ENCODE data around the gene FANCB. TPM values are rescaled to one million over a fixed set of nuclear protein-coding genes. Genes with fewer than 3 reads are reported as not detected.

FANCB gene
- total RNA-seq, 1 experiment from 2014 or later = 22.4 TPM

- H4K20me1 ChIP-seq (ENCODE audit: insufficient read depth, low read depth, low read length) = no peaks in the 10 kb centered on the region
- no peak overlapping the region for H3K4me2 ChIP-seq (ENCODE audit: low read depth, low read length, poor library complexity, severe bottlenecking)
- no peaks in the 10 kb centered on the region for H3K27me3 ChIP-seq (ENCODE audit: low read length)
- peaks cover 6% of the 10 kb centered on the region for H3K9me3 ChIP-seq (ENCODE audit: low read length)
- DNase-seq = no peak
- no peak overlapping the region for H2AFZ ChIP-seq (ENCODE audit: low read length)
- no peak overlapping the region for H3K4me3 ChIP-seq (ENCODE audit: low read length)
- H3K4me1 ChIP-seq (ENCODE audit: low read length) = no peaks in the 10 kb centered on the region
- peaks cover 3% of the 10 kb centered on the region; the same call in 1 of the 2 replicates for H3K79me2 ChIP-seq (ENCODE audit: low read length)
- no peak overlapping the region for H3K27ac ChIP-seq (ENCODE audit: low read length)
- H3K9me2 ChIP-seq (replicated peaks; ENCODE audit: insufficient read depth, low read length) = no peaks in the 10 kb centered on the region
- no peak overlapping the region for H3K9ac ChIP-seq (ENCODE audit: low read length)
- H3K36me3 ChIP-seq (ENCODE audit: insufficient read depth, low read length) = peaks cover 33% of the 10 kb centered on the region
These were observed 40.3 kb downstream of the FANCB start for GRCh38 chrX:14832586-14832985.

DNA sequence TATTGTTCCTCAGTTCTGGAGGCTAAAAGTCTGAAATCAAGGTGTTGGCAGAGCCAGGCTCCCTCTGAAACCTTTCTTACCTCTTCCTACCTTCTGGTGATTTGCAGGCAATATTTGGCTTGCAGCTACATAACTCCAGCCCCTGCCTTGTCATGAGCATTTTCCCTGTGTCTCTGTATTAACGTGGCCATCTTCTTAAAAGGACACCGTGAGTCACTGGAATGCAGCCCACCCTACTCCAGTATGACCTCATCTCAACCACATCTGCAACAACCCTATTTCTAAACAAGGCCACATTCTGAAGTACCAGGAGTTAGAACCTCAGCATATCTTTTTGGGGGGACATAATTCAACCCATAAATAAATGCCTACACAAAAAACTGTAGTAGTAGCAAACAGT, 40.7 kb downstream of the FANCB start:
- H3K79me2 ChIP-seq (ENCODE audit: low read length) = peaks cover 3% of the 10 kb centered on the region; the same call in 1 of the 2 replicates
- DNase-seq = no peak
- peaks cover 29% of the 10 kb centered on the region for H3K36me3 ChIP-seq (ENCODE audit: insufficient read depth, low read length)
- H3K4me1 ChIP-seq (ENCODE audit: low read length) = no peaks in the 10 kb centered on the region
- no peak overlapping the region for H3K4me3 ChIP-seq (ENCODE audit: low read length)
- H3K9me2 ChIP-seq (replicated peaks; ENCODE audit: insufficient read depth, low read length) = no peaks in the 10 kb centered on the region
- H3K9me3 ChIP-seq (ENCODE audit: low read length) = peaks cover 6% of the 10 kb centered on the region
- no peaks in the 10 kb centered on the region for H3K27me3 ChIP-seq (ENCODE audit: low read length)
- H3K4me2 ChIP-seq (ENCODE audit: low read depth, low read length, poor library complexity, severe bottlenecking) = no peak overlapping the region
- H4K20me1 ChIP-seq (ENCODE audit: insufficient read depth, low read depth, low read length) = no peaks in the 10 kb centered on the region
- H2AFZ ChIP-seq (ENCODE audit: low read length) = no peak overlapping the region
- H3K27ac ChIP-seq (ENCODE audit: low read length) = no peak overlapping the region
- no peak overlapping the region for H3K9ac ChIP-seq (ENCODE audit: low read length)

DNA sequence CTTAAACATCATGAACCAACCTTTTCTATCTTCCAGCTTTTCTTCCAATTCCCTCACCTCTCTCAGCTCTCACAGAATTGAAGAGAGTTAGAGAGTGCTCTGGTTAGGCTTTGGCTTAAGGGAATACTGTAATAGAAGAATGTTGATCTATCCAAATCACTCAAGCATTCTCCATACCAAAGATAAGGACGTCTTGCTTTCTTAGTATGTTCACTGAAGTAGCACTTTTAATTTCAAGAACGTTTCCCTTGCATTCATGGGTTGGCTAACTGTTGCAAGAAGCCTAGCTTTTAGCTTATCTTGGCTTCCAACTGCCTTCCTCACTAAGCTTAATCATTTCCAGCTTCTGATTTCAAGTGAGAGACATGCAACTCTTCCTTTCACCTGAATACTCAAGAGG, 43.2 kb downstream of the FANCB start:
- no peak for DNase-seq
- Histone ChIP-seq H3K4me1 (ENCODE audit: low read length) (no peaks in the 10 kb centered on the region; the same call in 1 of the 2 replicates), H3K4me3 (ENCODE audit: low read length) (no peak overlapping the region), H3K36me3 (ENCODE audit: insufficient read depth, low read length) (peaks cover 7% of the 10 kb centered on the region; the same call in 1 of the 2 replicates), H4K20me1 (ENCODE audit: insufficient read depth, low read depth, low read length) (no peaks in the 10 kb centered on the region), H2AFZ (ENCODE audit: low read length) (no peak overlapping the region), H3K27me3 (ENCODE audit: low read length) (no peaks in the 10 kb centered on the region), H3K79me2 (ENCODE audit: low read length) (no peaks in the 10 kb centered on the region), H3K4me2 (ENCODE audit: low read depth, low read length, poor library complexity, severe bottlenecking) (no peak overlapping the region), H3K9me2 (replicated peaks; ENCODE audit: insufficient read depth, low read length) (no peaks in the 10 kb centered on the region), H3K9ac (ENCODE audit: low read length) (no peak overlapping the region), H3K9me3 (ENCODE audit: low read length) (peaks cover 6% of the 10 kb centered on the region), H3K27ac (ENCODE audit: low read length) (no peak overlapping the region)

- H3K9me3 ChIP-seq (ENCODE audit: low read length) = peaks cover 3% of the 10 kb centered on the region
- no peaks in the 10 kb centered on the region for H4K20me1 ChIP-seq (ENCODE audit: insufficient read depth, low read depth, low read length)
- H3K27ac ChIP-seq (ENCODE audit: low read length) = peak overlapping the region; percentile 32; the same call in 1 of the 2 replicates
- no peaks in the 10 kb centered on the region for H3K9me2 ChIP-seq (replicated peaks; ENCODE audit: insufficient read depth, low read length)
- H3K36me3 ChIP-seq (ENCODE audit: insufficient read depth, low read length) = no peaks in the 10 kb centered on the region
- no peaks in the 10 kb centered on the region for H3K27me3 ChIP-seq (ENCODE audit: low read length)
- no peak overlapping the region for H3K9ac ChIP-seq (ENCODE audit: low read length)
- no peaks in the 10 kb centered on the region for H3K79me2 ChIP-seq (ENCODE audit: low read length)
- H3K4me1 ChIP-seq (ENCODE audit: low read length) = no peaks in the 10 kb centered on the region; the same call in 1 of the 2 replicates
- no peak overlapping the region for H3K4me2 ChIP-seq (ENCODE audit: low read depth, low read length, poor library complexity, severe bottlenecking)
- H2AFZ ChIP-seq (ENCODE audit: low read length) = no peak overlapping the region
- no peak for DNase-seq
- no peak overlapping the region for H3K4me3 ChIP-seq (ENCODE audit: low read length)
These were observed 46.5 kb downstream of the FANCB start for GRCh38 chrX:14826319-14826718.

- no peak overlapping the region for H3K4me3 ChIP-seq (ENCODE audit: low read length)
- H3K27ac ChIP-seq (ENCODE audit: low read length) = 0 out of 2 replicates have a peak overlapping the region, but pooled peaks have one; percentile 32
- no peaks in the 10 kb centered on the region for H3K27me3 ChIP-seq (ENCODE audit: low read length)
- H3K9me2 ChIP-seq (replicated peaks; ENCODE audit: insufficient read depth, low read length) = no peaks in the 10 kb centered on the region
- no peak overlapping the region for H3K4me2 ChIP-seq (ENCODE audit: low read depth, low read length, poor library complexity, severe bottlenecking)
- H3K9ac ChIP-seq (ENCODE audit: low read length) = no peak overlapping the region
- H3K79me2 ChIP-seq (ENCODE audit: low read length) = no peaks in the 10 kb centered on the region
- no peaks in the 10 kb centered on the region; the same call in 1 of the 2 replicates for H3K4me1 ChIP-seq (ENCODE audit: low read length)
- H3K36me3 ChIP-seq (ENCODE audit: insufficient read depth, low read length) = no peaks in the 10 kb centered on the region
- no peak for DNase-seq
- H4K20me1 ChIP-seq (ENCODE audit: insufficient read depth, low read depth, low read length) = no peaks in the 10 kb centered on the region
- peaks cover 3% of the 10 kb centered on the region; the same call in 1 of the 2 replicates for H3K9me3 ChIP-seq (ENCODE audit: low read length)
- no peak overlapping the region for H2AFZ ChIP-seq (ENCODE audit: low read length)
These were observed 47.0 kb downstream of the FANCB start for GRCh38 chrX:14825851-14826250.

DNA sequence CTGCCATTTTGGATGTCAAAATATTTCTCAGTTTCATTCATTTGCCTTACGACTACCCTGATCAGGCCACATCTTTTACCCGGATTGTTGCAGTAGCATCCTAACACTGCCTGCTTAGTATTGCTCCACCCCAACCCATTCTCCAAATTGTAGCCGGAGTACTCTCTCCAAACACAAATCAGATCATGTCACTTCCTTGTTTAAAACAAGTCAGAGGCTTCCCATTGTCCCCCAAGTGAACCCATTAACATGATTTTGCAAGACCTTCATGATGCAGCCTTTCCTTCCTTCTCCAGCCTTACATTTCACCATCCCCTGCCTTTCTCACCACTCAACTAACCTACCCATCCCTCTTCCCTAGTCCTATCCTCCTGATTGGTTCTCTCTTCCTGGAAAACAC, 53.1 kb downstream of the FANCB start:
- no peaks in the 10 kb centered on the region for H3K36me3 ChIP-seq (ENCODE audit: insufficient read depth, low read length)
- DNase-seq = no peak
- H3K9me2 ChIP-seq (replicated peaks; ENCODE audit: insufficient read depth, low read length) = no peaks in the 10 kb centered on the region
- H3K4me1 ChIP-seq (ENCODE audit: low read length) = no peaks in the 10 kb centered on the region
- H3K27ac ChIP-seq (ENCODE audit: low read length) = no peak overlapping the region
- H3K27me3 ChIP-seq (ENCODE audit: low read length) = no peaks in the 10 kb centered on the region
- no peak overlapping the region for H3K4me2 ChIP-seq (ENCODE audit: low read depth, low read length, poor library complexity, severe bottlenecking)
- H3K9me3 ChIP-seq (ENCODE audit: low read length) = no peaks in the 10 kb centered on the region
- no peak overlapping the region for H2AFZ ChIP-seq (ENCODE audit: low read length)
- H3K9ac ChIP-seq (ENCODE audit: low read length) = no peak overlapping the region
- H3K4me3 ChIP-seq (ENCODE audit: low read length) = no peak overlapping the region
- H3K79me2 ChIP-seq (ENCODE audit: low read length) = no peaks in the 10 kb centered on the region
- H4K20me1 ChIP-seq (ENCODE audit: insufficient read depth, low read depth, low read length) = no peaks in the 10 kb centered on the region

DNA sequence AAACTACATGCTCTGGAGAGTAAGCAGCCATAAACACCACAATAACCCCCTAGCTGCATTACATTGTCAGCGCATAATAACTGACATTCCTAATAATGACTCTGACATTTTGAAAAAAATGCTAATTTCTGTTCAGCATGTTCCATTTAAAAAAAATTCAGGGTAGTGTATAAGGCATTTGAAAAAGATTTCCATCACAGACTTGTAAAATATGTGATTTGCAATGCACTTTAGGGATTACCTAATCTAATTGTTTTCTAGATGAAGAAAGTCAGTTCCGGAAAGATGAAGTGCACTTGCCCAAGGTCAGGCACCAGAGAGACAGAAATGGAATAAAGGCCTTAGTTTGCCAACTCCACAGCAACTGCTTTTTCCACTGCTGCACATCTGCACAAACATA, 55.3 kb downstream of the FANCB start:
- DNase-seq = no peak
- H3K36me3 ChIP-seq (ENCODE audit: insufficient read depth, low read length) = no peaks in the 10 kb centered on the region
- no peak overlapping the region for H3K4me3 ChIP-seq (ENCODE audit: low read length)
- H3K27ac ChIP-seq (ENCODE audit: low read length) = no peak overlapping the region
- H3K4me2 ChIP-seq (ENCODE audit: low read depth, low read length, poor library complexity, severe bottlenecking) = no peak overlapping the region
- H3K9me3 ChIP-seq (ENCODE audit: low read length) = no peaks in the 10 kb centered on the region
- H4K20me1 ChIP-seq (ENCODE audit: insufficient read depth, low read depth, low read length) = no peaks in the 10 kb centered on the region
- H3K27me3 ChIP-seq (ENCODE audit: low read length) = no peaks in the 10 kb centered on the region
- H3K79me2 ChIP-seq (ENCODE audit: low read length) = no peaks in the 10 kb centered on the region
- H3K4me1 ChIP-seq (ENCODE audit: low read length) = no peaks in the 10 kb centered on the region
- no peaks in the 10 kb centered on the region for H3K9me2 ChIP-seq (replicated peaks; ENCODE audit: insufficient read depth, low read length)
- no peak overlapping the region for H2AFZ ChIP-seq (ENCODE audit: low read length)
- no peak overlapping the region for H3K9ac ChIP-seq (ENCODE audit: low read length)

DNA sequence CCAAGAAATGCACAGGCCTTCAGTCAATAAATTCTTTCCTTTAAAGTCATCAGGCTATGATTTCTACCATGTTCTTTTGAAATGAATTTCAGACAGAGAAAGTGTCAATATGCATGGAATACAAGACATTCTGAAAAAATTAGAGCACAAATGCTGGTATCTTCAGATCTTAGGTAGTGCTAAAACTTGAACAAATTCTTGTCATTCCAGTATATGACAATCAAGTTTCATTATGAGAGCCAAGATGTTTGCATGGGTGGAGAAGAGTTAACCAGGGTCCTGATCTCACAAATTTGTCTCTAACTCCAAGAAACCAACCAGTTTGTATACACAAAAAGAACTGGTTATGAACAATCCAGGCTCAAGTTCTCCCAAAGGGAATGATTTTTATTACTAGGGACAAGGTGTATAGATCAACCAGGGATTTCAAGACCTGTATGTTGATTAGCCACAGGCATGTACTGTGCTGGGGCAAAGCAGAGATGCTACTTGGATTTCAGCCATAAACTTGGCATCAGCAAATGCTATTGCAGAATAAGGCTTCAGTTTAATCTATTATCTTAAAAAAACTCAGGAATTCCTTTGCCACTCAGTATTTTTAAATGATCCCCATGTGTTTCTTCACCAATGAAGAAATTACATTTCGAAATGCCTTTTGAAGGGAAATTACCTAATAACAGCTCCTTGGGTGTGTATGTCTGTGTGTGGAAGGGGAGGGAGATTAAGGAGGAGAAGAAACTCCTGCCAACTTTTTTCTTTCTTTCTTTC, 69.7 kb downstream of the FANCB start:
- Histone ChIP-seq H3K27ac (ENCODE audit: low read length) (no peak overlapping the region), H3K9me3 (ENCODE audit: low read length) (no peaks in the 10 kb centered on the region), H3K9me2 (replicated peaks; ENCODE audit: insufficient read depth, low read length) (no peaks in the 10 kb centered on the region), H2AFZ (ENCODE audit: low read length) (no peak overlapping the region), H3K4me2 (ENCODE audit: low read depth, low read length, poor library complexity, severe bottlenecking) (no peak overlapping the region), H3K4me1 (ENCODE audit: low read length) (no peaks in the 10 kb centered on the region), H3K4me3 (ENCODE audit: low read length) (no peak overlapping the region), H3K36me3 (ENCODE audit: insufficient read depth, low read length) (no peaks in the 10 kb centered on the region), H3K79me2 (ENCODE audit: low read length) (no peaks in the 10 kb centered on the region), H3K27me3 (ENCODE audit: low read length) (no peaks in the 10 kb centered on the region), H3K9ac (ENCODE audit: low read length) (no peak overlapping the region), H4K20me1 (ENCODE audit: insufficient read depth, low read depth, low read length) (no peaks in the 10 kb centered on the region)
- DNase-seq = no peak
